Motor neuron (in vitro differentiated cells): ENCODE measurements around the gene MEF2B. TPM values are rescaled to one million over a fixed set of nuclear protein-coding genes. Genes with fewer than 3 reads are reported as not detected.
A peak's percentile ranks its signal among the peaks of the same experiment; 100 is the strongest.
"Not testable (repeated sequence)": the region's sequence is repeated elsewhere in the genome, so short reads cannot be mapped to it uniquely, and the experiment has no call there.

ENCODE experiments used
- ATAC-seq, 8 experiments: fragments of 200-7000 bp; cut with Tn5 transposase; replicated peaks in 6 of 8; 2 replicates each; pipeline ENCODE4 v1.8.0; 2021; ENCODE audit warnings: mild to moderate bottlenecking in 8 of 8, moderate library complexity in 8 of 8
- H3K27ac ChIP-seq, 2 donors: fragments of 250-450 bp; sonication (Bioruptor Pico); 2 replicates each; pipeline ENCODE4 v1.9.0; 2021; ENCODE audit warnings: antibody characterized with exemption in 2 of 2, mild to moderate bottlenecking in 2 of 2, moderate library complexity in 1 of 2
- H3K4me1 ChIP-seq, 2 donors: fragments of 250-450 bp; sonication (Bioruptor Pico); replicated peaks in 1 of 2; 2 replicates each; pipeline ENCODE4 v1.6.1; 2021; ENCODE audit warnings: antibody characterized with exemption in 2 of 2, mild to moderate bottlenecking in 2 of 2, moderate library complexity in 1 of 2
- H3K4me3 ChIP-seq, 5 donors: fragments of 250-450 bp; sonication (Bioruptor Pico); 2 replicates each; pipeline ENCODE4 v1.9.0; 2021; ENCODE audit warnings: antibody characterized with exemption in 5 of 5, mild to moderate bottlenecking in 5 of 5, moderate library complexity in 4 of 5
- whole genome bisulfite sequencing, 10 experiments: fragments of 450-650 bp; shearing (Covaris generic); methylation state at CpG; one replicate each; pipeline ENCODE4 v1.0.0; 2022; 5-methylcytosine and 5-hydroxymethylcytosine counted together
- in situ Hi-C, 9 experiments: fragments of 400-800 bp; cut with MboI; loops; one replicate each; pipeline ENCODE4 v1.15.0; 2021; ENCODE audit warnings: low sequenced_read_pairs in 9 of 9, low pct_unique_long_range_greater_than_20kb in 2 of 9; ENCODE audit not compliant: unreplicated experiment in 9 of 9
- total RNA-seq, 8 experiments: library from RNA; unstranded; fragments of 300-600 nt; gene quantifications; 2 replicates each; pipeline versions ENCODE4 v1.2.3 to v1.2.4, GENCODE V29; 2022

Gene MEF2B
- total RNA-seq, 8 experiments from 2014 or later: 0.20 to 2.5 (median 0.66) TPM; not detected in 1

DNA sequence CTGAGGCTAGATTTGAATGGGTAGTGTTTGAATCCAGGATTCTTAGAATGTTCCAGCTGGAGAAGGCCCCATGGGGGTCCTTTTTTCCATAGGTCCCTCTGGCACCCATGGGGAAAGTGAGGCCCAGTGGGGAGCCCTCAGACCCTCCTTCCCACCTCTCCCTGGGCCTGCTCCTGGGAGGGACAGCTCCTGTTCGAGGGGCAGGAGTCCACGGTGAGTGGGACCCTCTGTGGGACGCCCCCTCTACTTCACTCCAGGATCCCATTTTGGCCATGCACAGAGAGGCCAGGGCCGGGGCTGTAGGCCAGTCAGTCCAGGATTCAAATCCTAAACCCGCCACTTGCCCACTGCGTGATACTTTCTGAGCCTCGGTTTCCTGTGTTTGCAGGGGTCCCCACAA is 7.6 kb downstream of the MEF2B start:
- in situ Hi-C loops: loop anchor here in 1 of 9 experiments (25.0 kb wide), 1 partner anchor 325 kb away; no protein-coding TSS in a partner anchor
- no peak overlapping the region for H3K27ac ChIP-seq
- H3K4me1 ChIP-seq: no peaks in the 10 kb centered on the region
- no peak for ATAC-seq
- WGBS, 10 experiments: 62 to 100% (median 83%) methylated on average over 1 to 3 of the region's 7 CpGs; no CpG with 5 or more reads in 7 of the 10 experiments
- no peak overlapping the region for H3K4me3 ChIP-seq

DNA sequence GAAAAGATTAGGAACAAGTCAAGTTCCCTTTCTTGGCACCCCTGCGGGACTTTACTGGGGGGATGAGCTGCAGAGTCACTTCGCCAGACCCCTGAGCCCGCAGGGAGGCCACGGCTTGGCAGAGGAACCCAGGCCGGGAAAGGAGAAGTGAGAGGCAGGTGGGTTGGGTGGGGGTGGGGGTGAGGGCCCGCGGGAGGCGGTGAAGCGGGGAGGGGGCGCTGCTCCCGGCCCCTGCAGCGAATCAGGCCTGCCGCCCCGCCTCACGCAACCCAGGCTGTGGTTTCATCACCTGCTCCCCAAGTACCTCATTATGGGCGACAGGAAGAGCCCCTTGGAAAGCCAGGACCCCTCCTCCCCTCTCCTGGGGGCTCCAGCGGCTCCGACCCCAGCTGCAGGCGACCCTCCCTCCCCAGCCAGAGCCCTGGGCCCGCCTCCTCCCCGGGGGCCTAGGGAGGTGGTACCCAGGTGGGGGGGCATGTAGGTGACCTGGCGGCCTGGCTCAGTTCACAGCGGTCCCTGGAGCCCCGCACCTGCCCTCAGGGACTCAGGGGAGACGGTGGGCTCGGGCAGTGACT is 9.5 kb downstream of the MEF2B start:
- in situ Hi-C loops: loop anchor here in 1 of 9 experiments (25.0 kb wide), 1 partner anchor 327 kb away; no protein-coding TSS in a partner anchor
- ATAC-seq: peak in 1 of 8 experiments; percentile 20
- 60 to 80% methylated on average over 1 to 2 of the region's 26 CpGs; no CpG with 5 or more reads in 8 of the 10 experiments for WGBS, 10 experiments
- Histone ChIP-seq H3K4me3 (no peak overlapping the region), H3K4me1 (no peaks in the 10 kb centered on the region), H3K27ac (no peak overlapping the region)

DNA sequence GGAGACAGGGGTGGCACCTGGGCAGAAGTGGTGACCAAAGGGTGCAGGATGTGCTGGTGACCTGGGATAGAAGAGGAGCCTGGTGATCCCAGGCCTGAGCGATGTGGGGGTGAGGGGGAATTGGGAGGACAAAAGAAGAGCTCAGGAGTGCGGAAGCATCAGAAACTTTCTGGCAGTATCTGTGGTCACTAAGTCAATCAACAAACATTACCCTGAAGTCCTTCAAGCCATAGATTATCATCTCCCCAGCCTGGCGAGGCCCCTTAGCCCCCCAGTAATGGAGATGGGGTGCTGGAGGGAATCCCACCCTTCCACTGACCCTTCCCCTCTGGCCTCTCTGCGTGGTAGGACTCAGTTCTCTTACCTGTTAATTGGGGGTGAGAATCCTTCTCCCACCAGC is 10.5 kb downstream of the MEF2B start:
- Histone ChIP-seq H3K4me3 (no peak overlapping the region), H3K27ac (no peak overlapping the region), H3K4me1 (no peaks in the 10 kb centered on the region)
- ATAC-seq: no peak
- WGBS, 10 experiments: 80 to 100% (median 100%) methylated on average over 1 to 2 of the region's 4 CpGs; no CpG with 5 or more reads in 3 of the 10 experiments
- in situ Hi-C loops: loop anchor here in 1 of 9 experiments (25.0 kb wide), 1 partner anchor 328 kb away; no protein-coding TSS in a partner anchor

DNA sequence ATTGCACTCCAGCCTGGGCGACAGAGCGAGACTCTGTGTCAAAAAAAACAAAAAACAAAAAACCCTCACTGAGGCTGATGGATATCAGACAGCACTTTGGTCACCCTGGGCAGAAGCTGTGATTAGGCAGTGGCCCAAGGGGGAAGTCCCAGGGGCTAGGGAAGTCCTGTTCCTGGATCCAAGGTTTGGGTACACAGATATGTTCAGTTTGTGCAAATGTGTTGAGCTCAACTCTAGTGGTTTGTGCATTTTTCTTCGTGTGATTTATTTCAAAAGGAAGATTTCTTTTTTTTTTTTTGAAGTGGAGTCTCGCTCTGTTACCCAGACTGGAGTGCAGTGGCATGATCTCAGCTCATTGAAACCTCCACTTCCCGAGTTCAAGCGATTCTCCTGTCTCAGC is 12.3 kb downstream of the MEF2B start:
- Histone ChIP-seq H3K4me3 (no peak overlapping the region), H3K4me1 (no peaks in the 10 kb centered on the region), H3K27ac (no peak overlapping the region)
- in situ Hi-C loops: loop anchor here in 1 of 9 experiments (25.0 kb wide), 1 partner anchor 329 kb away; no protein-coding TSS in a partner anchor
- WGBS, 10 experiments: 61 to 100% (median 100%) methylated on average over 1 to 6 of the region's 6 CpGs; no CpG with 5 or more reads in 3 of the 10 experiments
- no peak for ATAC-seq

DNA sequence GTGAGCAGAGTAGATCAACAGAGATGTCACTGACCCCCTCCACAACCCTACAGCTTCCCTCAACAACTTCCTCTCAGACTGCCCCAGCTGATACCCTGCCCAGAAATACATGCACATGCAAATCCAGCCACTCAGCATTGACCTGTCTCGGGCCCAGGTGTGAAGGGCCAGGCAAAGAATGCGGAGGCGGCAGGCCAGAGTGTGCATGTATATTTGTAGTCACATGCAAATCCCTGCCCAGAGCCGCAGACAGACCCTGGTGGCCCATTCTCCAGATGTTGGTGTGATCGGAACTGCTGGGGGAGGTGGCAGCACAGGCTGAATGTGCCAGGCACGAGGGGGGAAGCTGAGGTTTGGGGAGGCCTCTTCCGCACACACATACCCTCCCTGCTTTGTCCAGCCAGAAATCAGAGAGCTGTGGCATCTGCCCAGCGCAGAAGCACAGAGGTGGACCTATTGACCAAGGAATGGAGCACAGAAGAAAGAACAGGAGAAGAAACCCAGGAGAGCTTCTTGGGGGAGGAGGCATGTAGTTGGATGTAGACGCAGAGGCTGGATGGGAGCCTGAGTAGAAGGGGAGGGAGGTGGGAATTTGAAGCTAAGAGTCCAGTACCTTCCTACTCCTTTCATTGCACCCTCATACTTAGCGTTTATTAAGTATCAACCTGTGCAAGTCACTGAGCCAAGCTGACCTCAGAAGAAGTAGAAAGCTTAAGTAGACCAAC is 14.4 kb downstream of the MEF2B start:
- no peak for ATAC-seq
- in situ Hi-C loops: loop anchor here in 1 of 9 experiments (25.0 kb wide), 1 partner anchor 332 kb away; no protein-coding TSS in a partner anchor
- H3K27ac ChIP-seq: no peak overlapping the region

DNA sequence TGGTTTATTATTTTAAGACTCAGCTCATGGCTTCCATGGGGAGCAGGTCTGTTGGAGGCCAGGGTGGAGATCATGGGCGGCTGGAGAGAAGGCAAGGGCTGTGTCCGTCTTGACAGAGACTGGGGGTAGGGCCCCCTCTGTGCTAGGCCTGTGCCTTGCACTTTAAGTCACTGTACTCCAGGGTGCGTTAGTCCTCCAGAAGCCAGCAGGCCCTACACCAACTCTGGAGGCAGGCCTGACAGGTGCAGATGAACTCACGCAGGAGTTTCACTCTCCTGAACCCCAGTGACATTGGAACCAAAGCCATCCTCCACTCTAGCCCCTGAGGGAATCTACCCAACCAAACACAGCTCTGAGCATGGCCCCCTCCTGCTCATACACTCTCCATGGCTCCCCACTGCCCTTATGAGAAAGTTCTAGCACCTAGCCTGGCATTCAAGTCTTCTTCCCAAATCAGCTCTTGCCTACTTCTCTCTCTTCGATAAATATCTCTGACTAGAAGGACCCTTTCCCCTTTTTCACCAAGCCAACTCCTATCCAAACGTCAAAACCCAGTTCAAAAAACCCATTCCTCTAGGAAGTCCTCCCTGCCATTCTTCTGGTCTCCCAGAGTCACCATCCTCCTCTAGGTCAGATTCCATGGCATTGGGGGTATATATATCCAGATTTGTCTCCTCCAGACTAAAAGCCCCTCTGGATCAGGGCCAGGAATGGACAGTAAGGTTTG is 15.1 kb downstream of the MEF2B start:
- Histone ChIP-seq H3K27ac (no peak overlapping the region), H3K4me1 (no peaks in the 10 kb centered on the region), H3K4me3 (no peak overlapping the region)
- 50 to 94% (median 86%) methylated on average over 2 to 5 of the region's 6 CpGs; no CpG with 5 or more reads in 2 of the 10 experiments for WGBS, 10 experiments
- no peak for ATAC-seq
- in situ Hi-C loops: loop anchor here in 1 of 9 experiments (25.0 kb wide), 1 partner anchor 332 kb away; no protein-coding TSS in a partner anchor

More for the DNA sequence above, 14.4 kb downstream of the MEF2B start:
- Histone ChIP-seq H3K4me1 (no peaks in the 10 kb centered on the region), H3K4me3 (no peak overlapping the region)
- WGBS, 10 experiments: 40 to 100% (median 87%) methylated on average over 2 to 5 of the region's 10 CpGs; no CpG with 5 or more reads in 5 of the 10 experiments

DNA sequence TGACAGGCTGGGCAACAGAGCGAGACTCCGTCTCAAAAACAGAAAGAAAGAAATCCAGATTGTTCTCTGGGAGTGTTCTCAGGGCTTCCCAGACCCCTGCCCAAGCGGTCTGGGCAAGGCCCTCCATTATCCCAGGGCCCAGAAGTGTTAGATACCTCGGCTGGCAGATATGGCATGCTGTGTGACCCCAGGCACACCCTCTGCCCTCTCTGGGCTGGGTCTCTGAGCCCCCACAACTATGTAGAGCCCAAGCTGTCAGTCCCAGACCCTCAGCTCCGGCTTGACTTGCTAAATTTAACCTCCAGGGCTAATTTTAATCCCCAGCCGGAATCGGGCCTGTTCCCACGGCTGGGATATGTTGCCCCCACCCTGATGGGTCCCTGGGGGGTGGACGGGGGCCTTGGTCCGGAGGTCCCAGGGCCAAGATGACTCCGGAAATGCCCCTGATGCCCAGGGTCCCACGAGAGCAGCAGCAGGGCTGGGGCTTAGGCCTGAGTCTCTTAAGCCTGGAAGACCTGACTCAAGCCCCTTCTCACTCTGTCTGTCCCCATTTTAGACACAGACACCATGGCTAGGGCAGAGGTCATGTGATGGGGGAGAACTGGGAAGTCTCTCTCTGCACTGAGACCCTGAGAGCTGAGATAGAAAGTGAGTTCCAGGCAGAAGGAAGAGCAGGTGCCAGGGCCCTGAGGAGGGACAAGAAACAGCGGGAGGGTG is 17.2 kb downstream of the MEF2B start:
- WGBS, 10 experiments: 73 to 98% (median 83%) methylated on average over 2 to 6 of the region's 13 CpGs; no CpG with 5 or more reads in 6 of the 10 experiments
- Histone ChIP-seq H3K4me1 (no peaks in the 10 kb centered on the region), H3K4me3 (no peak overlapping the region), H3K27ac (no peak overlapping the region)
- in situ Hi-C loops: loop anchor here in 1 of 9 experiments (25.0 kb wide), 1 partner anchor 334 kb away; no protein-coding TSS in a partner anchor
- no peak for ATAC-seq

DNA sequence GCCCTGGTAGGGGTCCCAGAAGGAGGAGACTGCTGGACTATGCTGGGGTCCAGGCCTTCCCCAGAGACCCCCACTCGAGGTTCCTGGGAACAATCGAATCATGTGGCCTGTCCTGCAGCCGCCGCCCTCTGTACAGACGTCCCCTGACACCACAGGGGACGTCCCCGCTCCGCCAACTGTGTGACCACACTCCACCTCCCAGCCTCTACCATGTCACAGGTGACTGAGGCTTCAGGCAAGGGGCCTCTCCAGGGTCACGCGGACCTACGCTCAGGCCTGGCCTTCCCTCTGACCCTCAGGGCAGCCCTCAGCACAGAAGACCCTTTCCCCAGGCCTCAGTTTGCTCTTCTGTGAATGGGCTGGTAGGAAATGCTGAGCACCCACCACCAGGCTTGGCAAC is 18.6 kb downstream of the MEF2B start:
- in situ Hi-C loops: loop anchor here in 1 of 9 experiments (25.0 kb wide), 1 partner anchor 336 kb away; no protein-coding TSS in a partner anchor
- Histone ChIP-seq H3K4me1 (no peaks in the 10 kb centered on the region), H3K4me3 (no peak overlapping the region), H3K27ac (no peak overlapping the region)
- peak in 1 of 8 experiments; percentile 23 for ATAC-seq
- 66 to 100% (median 68%) methylated on average over 2 to 5 of the region's 11 CpGs; no CpG with 5 or more reads in 7 of the 10 experiments for WGBS, 10 experiments

DNA sequence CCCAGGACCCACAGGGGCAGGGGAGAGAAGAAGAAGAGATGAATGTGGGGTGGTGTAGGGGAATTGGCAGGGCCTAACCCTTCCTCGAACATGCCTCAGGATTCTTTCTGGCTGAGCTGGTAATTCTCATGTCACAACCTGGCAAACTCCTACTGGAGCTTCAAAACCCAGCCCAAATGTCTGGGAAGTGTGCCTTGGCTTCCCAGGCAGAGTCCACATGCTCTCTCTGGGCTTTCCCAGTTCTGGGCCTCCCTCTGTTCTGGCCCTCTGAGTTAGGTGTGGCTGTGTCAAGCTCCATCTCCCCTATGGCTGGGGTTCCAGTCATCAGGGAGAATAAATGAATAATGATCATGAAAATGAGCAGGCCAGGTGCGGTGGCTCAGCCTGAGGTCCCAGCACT is 20.6 kb downstream of the MEF2B start:
- Histone ChIP-seq H3K4me1 (no peaks in the 10 kb centered on the region), H3K4me3 (no peak overlapping the region), H3K27ac (no peak overlapping the region)
- in situ Hi-C loops: loop anchor here in 2 of 9 experiments (10.0 to 25.0 kb wide), 2 partner anchors 338 to 345 kb away; no protein-coding TSS in a partner anchor
- 22% methylated on average over 1 of the region's 2 CpGs; no CpG with 5 or more reads in 9 of the 10 experiments for WGBS, 10 experiments
- peak in 2 of 8 experiments; percentile 88 to 91 for ATAC-seq

DNA sequence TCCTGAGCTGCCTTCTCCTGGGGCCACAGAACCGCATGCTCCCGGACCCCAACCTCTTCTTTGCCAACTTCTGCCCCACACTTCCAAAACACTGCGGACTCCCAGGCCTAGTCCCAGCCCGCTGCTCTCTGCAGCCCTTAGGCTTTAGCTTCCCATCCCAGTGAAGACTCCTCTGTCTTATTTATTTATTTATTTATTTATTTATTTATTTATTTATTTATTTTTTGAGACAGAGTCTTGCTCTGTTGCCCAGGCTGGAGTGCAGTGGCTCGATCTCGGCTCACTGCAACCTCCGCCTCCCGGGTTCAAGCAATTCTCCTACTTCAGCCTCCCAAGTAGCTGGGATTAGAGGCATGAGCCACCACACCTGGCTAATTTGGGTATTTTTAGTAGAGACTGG is 21.6 kb downstream of the MEF2B start:
- in situ Hi-C loops: loop anchor here in 2 of 9 experiments (10.0 to 25.0 kb wide), 2 partner anchors 339 to 346 kb away; no protein-coding TSS in a partner anchor
- WGBS, 10 experiments: 67 to 100% (median 95%) methylated on average over 2 to 5 of the region's 8 CpGs; no CpG with 5 or more reads in 4 of the 10 experiments
- not testable (repeated sequence) for H3K27ac ChIP-seq, H3K4me1 ChIP-seq, ATAC-seq, H3K4me3 ChIP-seq

DNA sequence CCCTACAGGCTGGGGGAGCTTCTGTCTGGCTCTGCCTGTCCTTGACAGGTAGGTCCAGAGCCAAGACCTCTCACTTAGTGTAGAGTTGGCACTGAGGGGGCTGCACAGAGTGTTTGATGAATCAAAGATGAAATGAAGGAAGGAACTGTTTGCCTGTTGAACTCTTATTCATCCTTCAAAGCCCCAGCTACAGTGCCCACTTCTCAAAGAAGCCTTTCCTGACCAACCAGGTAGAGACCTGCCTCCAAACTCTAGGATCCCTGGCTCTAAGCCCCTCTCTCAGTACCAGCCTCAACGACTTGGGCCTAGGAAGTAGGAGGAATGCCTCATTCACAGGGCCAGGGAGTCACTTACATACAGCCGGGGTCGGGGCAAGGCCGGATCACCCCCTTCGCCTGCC is 22.7 kb downstream of the MEF2B start:
- H3K27ac ChIP-seq: no peak overlapping the region
- ATAC-seq: no peak
- in situ Hi-C loops: loop anchor here in 2 of 9 experiments (10.0 to 25.0 kb wide), 2 partner anchors 340 to 347 kb away; no protein-coding TSS in a partner anchor

DNA sequence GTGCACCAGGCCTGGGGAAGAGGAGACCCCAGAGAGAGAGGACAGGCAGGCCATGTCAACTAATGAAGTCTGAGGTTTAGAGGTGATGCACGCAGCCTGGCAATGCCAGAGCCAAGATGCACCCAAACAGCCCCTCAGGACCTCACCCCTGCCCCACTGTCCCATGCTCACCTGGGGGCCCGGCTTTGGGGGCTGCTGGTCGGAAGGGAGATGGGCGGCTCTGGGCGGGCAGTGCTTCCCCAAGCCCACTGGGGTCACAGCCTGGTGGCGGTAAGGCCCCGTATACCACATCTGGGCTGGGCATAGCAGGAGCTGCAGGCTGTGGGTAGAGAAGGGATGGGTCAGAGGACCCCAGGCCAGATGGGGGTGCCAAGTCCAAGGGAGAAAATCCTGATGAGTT is 23.2 kb downstream of the MEF2B start:
- no peak for ATAC-seq

More for the DNA sequence above, 22.7 kb downstream of the MEF2B start:
- Histone ChIP-seq H3K4me1 (no peaks in the 10 kb centered on the region), H3K4me3 (no peak overlapping the region)
- 0 to 60% (median 57%) methylated on average over 1 of the region's 5 CpGs; no CpG with 5 or more reads in 7 of the 10 experiments for WGBS, 10 experiments

More for the DNA sequence above, 23.2 kb downstream of the MEF2B start:
- in situ Hi-C loops: loop anchor here in 2 of 9 experiments (10.0 to 25.0 kb wide), 2 partner anchors 340 to 348 kb away; no protein-coding TSS in a partner anchor
- no peak overlapping the region for H3K27ac ChIP-seq
- no CpG with 5 or more reads among the region's 7 CpGs for WGBS, 10 experiments
- no peaks in the 10 kb centered on the region for H3K4me1 ChIP-seq
- no peak overlapping the region for H3K4me3 ChIP-seq
